ENCODE data around the gene CHD9.

- no peak for TF ChIP-seq CTCF (IDR thresholded peaks at IDR 0.05; ENCODE audit: insufficient read depth, low read length, poor library complexity, severe bottlenecking)
- no peak for TF ChIP-seq EZH2phosphoT487 (conservative IDR thresholded peaks at IDR 0.05; ENCODE audit: low read length)
These were observed 13.3 kb upstream of the CHD9 start for GRCh38 chr16:53041320-53042051.
